Measurements from ENCODE around the gene HS1BP3. TPM values are rescaled to one million over a fixed set of nuclear protein-coding genes. Genes with fewer than 3 reads are reported as not detected.

HS1BP3 gene
- total RNA-seq, 1 donor from 2014 or later = 23.1 TPM

DNA sequence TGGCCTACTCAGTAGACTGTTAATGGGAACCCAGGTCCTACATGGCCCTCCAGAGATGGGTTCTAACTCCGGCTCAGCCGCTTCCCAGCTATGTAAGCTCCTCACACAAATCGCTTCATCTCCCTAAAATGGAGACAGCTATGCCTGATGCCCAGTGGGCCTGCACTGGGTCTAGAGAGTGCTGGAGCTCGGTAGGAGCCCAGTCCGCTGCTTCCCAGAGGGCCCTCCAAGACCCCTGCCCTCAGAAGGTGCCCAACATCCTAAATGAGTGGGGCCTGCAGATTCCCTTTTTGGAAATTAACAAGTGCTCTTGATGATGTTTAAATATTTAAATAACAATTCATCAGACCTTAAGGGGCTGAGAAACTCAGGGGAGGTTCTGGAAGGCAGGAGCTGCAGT, 47.1 kb downstream of the HS1BP3 start:
- TF ChIP-seq POLR2A (IDR thresholded peaks at IDR 0.05) = no peak
- peaks cover 40% of the 10 kb centered on the region for H3K4me1 ChIP-seq
- no peak overlapping the region for H3K4me3 ChIP-seq
- H3K27ac ChIP-seq = peak overlapping the region; percentile 31
- H3K9me3 ChIP-seq = no peaks in the 10 kb centered on the region
- intact Hi-C loops (cut with DNase I) = no loop called here
- no peaks in the 10 kb centered on the region for H3K27me3 ChIP-seq
- no peak for DNase-seq (ENCODE audit: extremely low spot score in 2 of 2)
- no peaks in the 10 kb centered on the region for H3K36me3 ChIP-seq

DNA sequence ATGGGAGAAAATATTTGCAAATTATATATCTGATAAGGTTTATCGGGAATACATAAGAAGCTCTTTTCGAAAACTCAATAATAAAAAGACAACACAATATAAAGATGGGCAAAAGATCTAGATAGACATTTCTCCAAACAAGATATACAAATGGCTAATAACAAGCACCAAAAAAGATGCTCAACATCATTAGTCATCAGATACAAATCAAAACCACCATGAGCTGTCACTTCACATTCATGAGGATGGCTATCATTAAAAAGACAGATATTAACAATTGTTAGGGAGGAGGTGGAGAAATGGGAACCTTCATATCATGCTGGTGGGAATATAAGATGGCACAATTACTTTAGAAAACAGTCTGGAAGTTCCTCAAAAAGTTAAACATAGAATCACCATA, 48.1 kb downstream of the HS1BP3 start:
- Histone ChIP-seq H3K4me3 (no peak overlapping the region), H3K27me3 (no peaks in the 10 kb centered on the region), H3K27ac (no peak overlapping the region), H3K36me3 (no peaks in the 10 kb centered on the region), H3K4me1 (peaks cover 48% of the 10 kb centered on the region), H3K9me3 (no peaks in the 10 kb centered on the region)
- TF ChIP-seq POLR2AphosphoS5 (IDR thresholded peaks at IDR 0.05; ENCODE audit: insufficient read depth in 1 of 2, low read depth in 1 of 2) (no peak), POLR2A (IDR thresholded peaks at IDR 0.05) (no peak)
- TF ChIP-seq, protein P1, sequence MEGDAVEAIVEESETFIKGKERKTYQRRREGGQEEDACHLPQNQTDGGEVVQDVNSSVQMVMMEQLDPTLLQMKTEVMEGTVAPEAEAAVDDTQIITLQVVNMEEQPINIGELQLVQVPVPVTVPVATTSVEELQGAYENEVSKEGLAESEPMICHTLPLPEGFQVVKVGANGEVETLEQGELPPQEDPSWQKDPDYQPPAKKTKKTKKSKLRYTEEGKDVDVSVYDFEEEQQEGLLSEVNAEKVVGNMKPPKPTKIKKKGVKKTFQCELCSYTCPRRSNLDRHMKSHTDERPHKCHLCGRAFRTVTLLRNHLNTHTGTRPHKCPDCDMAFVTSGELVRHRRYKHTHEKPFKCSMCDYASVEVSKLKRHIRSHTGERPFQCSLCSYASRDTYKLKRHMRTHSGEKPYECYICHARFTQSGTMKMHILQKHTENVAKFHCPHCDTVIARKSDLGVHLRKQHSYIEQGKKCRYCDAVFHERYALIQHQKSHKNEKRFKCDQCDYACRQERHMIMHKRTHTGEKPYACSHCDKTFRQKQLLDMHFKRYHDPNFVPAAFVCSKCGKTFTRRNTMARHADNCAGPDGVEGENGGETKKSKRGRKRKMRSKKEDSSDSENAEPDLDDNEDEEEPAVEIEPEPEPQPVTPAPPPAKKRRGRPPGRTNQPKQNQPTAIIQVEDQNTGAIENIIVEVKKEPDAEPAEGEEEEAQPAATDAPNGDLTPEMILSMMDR (IDR thresholded peaks at IDR 0.05) = no peak
- no peak for DNase-seq (ENCODE audit: extremely low spot score in 2 of 2)
- intact Hi-C loops (cut with DNase I) = no loop called here

DNA sequence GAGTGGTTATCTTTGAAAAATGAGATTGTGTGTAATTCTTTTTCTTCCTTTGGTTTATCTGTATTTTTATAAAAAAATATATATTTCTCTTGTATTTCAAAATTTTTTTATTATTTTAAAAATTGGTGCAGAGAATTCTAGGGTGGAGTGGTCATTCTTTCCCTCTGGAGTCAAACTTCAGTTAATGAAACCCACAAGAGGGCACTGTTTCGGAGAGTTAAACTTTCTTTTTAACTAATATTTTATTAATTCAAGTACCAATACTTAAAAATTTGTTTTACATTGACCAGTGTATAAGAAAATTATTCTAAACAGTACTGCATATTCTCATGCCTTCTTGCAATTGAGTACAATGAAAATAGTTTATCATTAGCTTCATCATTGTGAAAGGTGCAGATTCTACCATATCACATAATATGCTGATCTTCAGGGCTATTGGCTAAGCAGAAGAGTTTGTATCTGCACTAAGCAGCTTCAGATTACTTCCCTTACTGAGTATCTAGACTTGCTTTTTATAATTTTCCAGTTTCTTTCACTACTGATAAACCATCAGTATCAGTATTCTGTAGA, 50.1 kb downstream of the HS1BP3 start:
- H3K27ac ChIP-seq = no peak overlapping the region
- intact Hi-C loops (cut with DNase I) = loop anchor here (1.0 kb wide), 1 partner anchor 19 kb away; no protein-coding TSS in a partner anchor
- H3K4me3 ChIP-seq = no peak overlapping the region
- no peaks in the 10 kb centered on the region for H3K9me3 ChIP-seq
- no peaks in the 10 kb centered on the region for H3K27me3 ChIP-seq
- no peaks in the 10 kb centered on the region for H3K36me3 ChIP-seq
- DNase-seq (ENCODE audit: extremely low spot score in 2 of 2) = no peak
- no peak for TF ChIP-seq POLR2AphosphoS5 (IDR thresholded peaks at IDR 0.05; ENCODE audit: insufficient read depth in 1 of 2, low read depth in 1 of 2)
- TF ChIP-seq, protein P1 (IDR thresholded peaks at IDR 0.05) = peak in 1 of 3 experiments; percentile 19
- H3K4me1 ChIP-seq = peaks cover 66% of the 10 kb centered on the region

DNA sequence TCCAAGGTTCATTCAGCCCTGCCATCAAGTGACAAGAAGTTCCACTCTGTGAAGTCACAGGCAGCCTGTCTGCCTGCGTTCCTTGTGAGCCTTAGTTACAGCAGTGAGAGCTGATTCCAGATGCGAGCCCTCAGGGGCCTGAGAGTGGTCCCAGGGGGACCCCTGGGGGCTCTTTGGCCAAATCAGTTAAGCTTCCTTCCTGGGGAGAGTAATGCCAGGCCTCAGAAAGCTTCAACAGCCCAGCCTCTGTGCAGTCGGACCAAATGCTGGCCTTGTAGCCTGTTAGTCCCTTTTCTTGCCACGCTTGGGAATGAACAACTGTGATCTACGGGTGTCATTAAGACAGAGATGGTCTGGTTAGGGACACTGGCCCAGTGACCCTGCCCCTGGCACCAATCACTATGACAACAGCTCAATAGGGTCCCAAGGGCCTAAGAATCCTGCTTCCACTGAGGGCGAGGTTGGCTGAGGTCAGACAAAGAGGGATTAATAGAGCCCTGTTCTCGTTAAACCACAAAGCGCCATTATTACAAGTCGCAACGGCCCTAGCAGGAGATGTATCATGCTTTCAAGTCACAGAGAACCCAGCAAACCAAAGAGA, 50.9 kb downstream of the HS1BP3 start:
- intact Hi-C loops (cut with DNase I) = loop anchor here (1.0 kb wide), 1 partner anchor 20 kb away; no protein-coding TSS in a partner anchor
- DNase-seq (ENCODE audit: extremely low spot score in 2 of 2) = no peak
- Histone ChIP-seq H3K36me3 (no peaks in the 10 kb centered on the region), H3K9me3 (no peaks in the 10 kb centered on the region), H3K27me3 (no peaks in the 10 kb centered on the region), H3K4me1 (peaks cover 66% of the 10 kb centered on the region), H3K4me3 (no peak overlapping the region), H3K27ac (peak overlapping the region; percentile 46)
- TF ChIP-seq, protein P1 (IDR thresholded peaks at IDR 0.05) = no peak
- TF ChIP-seq POLR2AphosphoS5 (IDR thresholded peaks at IDR 0.05; ENCODE audit: insufficient read depth in 1 of 2, low read depth in 1 of 2) = no peak

DNA sequence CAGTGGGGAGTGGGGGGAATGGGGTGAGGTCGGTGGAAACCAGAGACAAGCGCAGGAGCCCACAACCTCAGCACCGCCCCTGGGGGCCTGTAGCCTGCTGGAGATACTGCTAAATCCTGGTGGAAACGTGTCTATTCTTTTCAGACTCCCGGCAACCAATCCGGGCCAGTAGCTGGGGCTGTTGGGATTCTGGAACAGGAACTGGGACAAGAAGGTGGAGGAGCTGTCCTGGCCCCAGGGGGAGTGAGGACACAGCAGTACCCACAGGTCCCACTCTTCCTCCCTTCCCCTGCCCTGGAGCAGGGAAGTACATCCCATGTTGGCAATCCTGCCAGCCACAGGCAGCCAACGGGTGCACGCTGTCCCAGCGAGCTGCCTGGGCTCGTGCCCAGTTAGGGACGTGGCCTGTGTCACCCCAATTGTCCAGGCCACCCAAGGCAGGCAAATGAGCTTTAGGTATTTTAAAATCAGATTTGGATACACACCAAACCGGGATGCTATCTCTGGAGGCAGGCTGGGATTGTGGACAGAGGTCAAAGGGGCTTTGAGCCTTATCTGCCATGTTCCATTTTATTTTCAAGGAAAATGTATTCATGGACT, 51.8 kb downstream of the HS1BP3 start:
- no peak overlapping the region for H3K4me3 ChIP-seq
- H3K4me1 ChIP-seq = peaks cover 64% of the 10 kb centered on the region
- DNase-seq (ENCODE audit: extremely low spot score in 2 of 2) = peak in 1 of 2 donors; percentile 86
- H3K27me3 ChIP-seq = no peaks in the 10 kb centered on the region
- TF ChIP-seq POLR2AphosphoS5 (IDR thresholded peaks at IDR 0.05; ENCODE audit: insufficient read depth in 1 of 2, low read depth in 1 of 2) (peak in 1 of 2 donors; percentile 57), POLR2A (IDR thresholded peaks at IDR 0.05) (no peak)
- TF ChIP-seq, protein P1 (IDR thresholded peaks at IDR 0.05) = no peak
- H3K27ac ChIP-seq = peak overlapping the region; percentile 86
- intact Hi-C loops (cut with DNase I) = no loop called here
- no peaks in the 10 kb centered on the region for H3K36me3 ChIP-seq
- no peaks in the 10 kb centered on the region for H3K9me3 ChIP-seq
